Measurements from ENCODE around the gene ARIH2.
"Not testable (repeated sequence)": the region's sequence is repeated elsewhere in the genome, so short reads cannot be mapped to it uniquely, and the experiment has no call there.

The ARIH2 gene

GRCh38 chr3:48918388-48919214 lies at the start of gene ARIH2:
Gene ARIH2 (plus strand): TSS chr3:48918842. CDS start chr3:48927559, 8,717 bp downstream.
- DNase-seq (peak; percentile 93), ATAC-seq (peak; percentile 87)

- no peak for DNase-seq
- ATAC-seq = no peak
Measured at GRCh38 chr3:48877671-48878070, 41.0 kb upstream of the ARIH2 start.

- peak; percentile 14 for ATAC-seq
- no peak for DNase-seq
Measured at GRCh38 chr3:48879307-48879993, 39.2 kb upstream of the ARIH2 start.

- ATAC-seq = no peak
- no peak for DNase-seq
Measured at GRCh38 chr3:48879994-48880377, 38.7 kb upstream of the ARIH2 start.

- no peak for ATAC-seq
- no peak for DNase-seq
Measured at GRCh38 chr3:48881006-48881405, 37.6 kb upstream of the ARIH2 start.

GRCh38 chr3:48881652-48882114 lies 37.0 kb upstream of the ARIH2 start:
- no peak for DNase-seq
- no peak for ATAC-seq

GRCh38 chr3:48885753-48886152 lies 32.9 kb upstream of the ARIH2 start:
- DNase-seq = no peak
- ATAC-seq = no peak

- no peak for ATAC-seq
- DNase-seq = no peak
Measured at GRCh38 chr3:48891606-48892005, 27.0 kb upstream of the ARIH2 start.

- DNase-seq (no peak), ATAC-seq (no peak)
Measured at GRCh38 chr3:48894516-48894915, 24.1 kb upstream of the ARIH2 start.

- DNase-seq (no peak), ATAC-seq (no peak)
Measured at GRCh38 chr3:48896936-48897335, 21.7 kb upstream of the ARIH2 start.

GRCh38 chr3:48897460-48898376 lies 20.9 kb upstream of the ARIH2 start:
- ATAC-seq (no peak), DNase-seq (peak; percentile 20)

GRCh38 chr3:48898383-48899234 lies 20.0 kb upstream of the ARIH2 start, which contains the start of gene SLC25A20:
Gene SLC25A20 (minus strand): TSS chr3:48898882. CDS start chr3:48898794, 88 bp downstream.
- DNase-seq (peak; percentile 96), ATAC-seq (peak; percentile 99)

- DNase-seq = peak; percentile 15
Measured at GRCh38 chr3:48899273-48899672, 19.4 kb upstream of the ARIH2 start.

GRCh38 chr3:48907026-48907425 lies 11.6 kb upstream of the ARIH2 start:
- not testable (repeated sequence) for ATAC-seq, DNase-seq

More at GRCh38 chr3:48899273-48899672, 19.4 kb upstream of the ARIH2 start:
- no peak for ATAC-seq

GRCh38 chr3:48915296-48915695 lies 3.3 kb upstream of the ARIH2 start:
- ATAC-seq = no peak
- DNase-seq = no peak

GRCh38 chr3:48919215-48920138 lies 835 bp downstream of the ARIH2 start:
- peak; percentile 65 for DNase-seq
- ATAC-seq = peak; percentile 54

GRCh38 chr3:48926425-48927392 lies 8.1 kb downstream of the ARIH2 start:
- ATAC-seq (no peak), DNase-seq (no peak)

GRCh38 chr3:48927928-48928327 lies 9.3 kb downstream of the ARIH2 start:
- DNase-seq = no peak
- ATAC-seq = peak; percentile 42

GRCh38 chr3:48928679-48929078 lies 10.0 kb downstream of the ARIH2 start:
- DNase-seq (no peak), ATAC-seq (no peak)

Data from stimulated activated naive CD8-positive, alpha-beta T cell treated with anti-CD3 and anti-CD28 coated beads, Interleukin-15, Interleukin-2, amounts not matched to agents 100 U/mL and 50 U/mL, for 24 hours (primary cell).